K562 (cell line): Measurements from ENCODE around the gene PLXNB3. TPM values are rescaled to one million over a fixed set of nuclear protein-coding genes. Genes with fewer than 3 reads are reported as not detected.

ENCODE experiments used
- ATAC-seq: fragments of 200-7000 bp; cut with Tn5 transposase; 3 replicates; pipeline ENCODE4 v1.9.1; 2020; ENCODE audit warnings: moderate library complexity
- BruUV-seq: library from RNA; stranded (reverse); fragments of 400-500 nt; replicated peaks from 2 replicates; lab custom pipeline; 2021; lab: Mats Ljungman, UMichigan
- CTCF ChIA-PET: fragments of 300-600 bp; formaldehyde crosslinking; extraction: SDS; loops from one replicate; lab custom pipeline; 2021; ENCODE audit warnings: low intra/inter-chr PET ratio; lab: Yijun Ruan, JAX
- POLR2A ChIA-PET: fragments of 300-600, 350-650 bp; sonication (Branson Sonifier 250); formaldehyde crosslinking; extraction: SDS; loops from one replicate; lab custom pipeline; 2021; ENCODE audit warnings: antibody characterized with exemption, inconsistent platforms; lab: Yijun Ruan, JAX
- DNase-seq, 4 experiments: peaks; one replicate each; pipeline versions ENCODE4 v3.0.0 to v3.0.0-alpha.2; 2011 to 2018; ENCODE audit warnings: low spot score in 3 of 4, mixed read lengths in 3 of 4; ENCODE audit errors: extremely low read depth in 1 of 4
- FAIRE-seq: peaks from 2 replicates; lab custom pipeline; 2011; peaks lifted over from hg19 to GRCh38; lab: Jason Lieb, UNC
- H2AFZ ChIP-seq: 2 replicates; pipeline ENCODE4 v1.6.0; 2011; ENCODE audit warnings: low read depth, low read length, control low read depth, inconsistent platforms
- H3K27ac ChIP-seq: fragments of 200-600 bp; 3 replicates; pipeline ENCODE4 v1.8.0; 2011; ENCODE audit warnings: low read depth, mild to moderate bottlenecking, control low read depth, inconsistent platforms, low read length, moderate library complexity, mixed read lengths; ENCODE audit errors: extremely low read depth
- H3K27me3 ChIP-seq, 2 experiments: fragments of 300-600 bp in 1 of 2; 2 replicates in 1 of 2; 3 replicates in 1 of 2; pipeline versions ENCODE4 v1.6.0 to v1.8.0; 2011; ENCODE audit warnings: inconsistent platforms in 2 of 2, low read length in 2 of 2, mild to moderate bottlenecking in 1 of 2, mixed read lengths in 1 of 2, moderate library complexity in 1 of 2; ENCODE audit not compliant: control insufficient read depth in 2 of 2, insufficient read depth in 2 of 2
- H3K36me3 ChIP-seq: fragments of 300-600 bp; 3 replicates; pipeline ENCODE4 v1.8.0; 2011; ENCODE audit warnings: mild to moderate bottlenecking, low read length, inconsistent platforms; ENCODE audit not compliant: control insufficient read depth, insufficient read depth
- H3K4me1 ChIP-seq, 2 experiments: fragments of 200-600 bp in 1 of 2; replicated peaks in 1 of 2; 2 replicates in 1 of 2; 3 replicates in 1 of 2; pipeline versions ENCODE4 v1.5.1 to v1.8.0; 2011; ENCODE audit warnings: inconsistent platforms in 2 of 2, low read length in 2 of 2, mild to moderate bottlenecking in 1 of 2, mixed read lengths in 1 of 2, moderate library complexity in 1 of 2; ENCODE audit not compliant: control insufficient read depth in 2 of 2, insufficient read depth in 2 of 2
- H3K4me2 ChIP-seq: 2 replicates; pipeline ENCODE4 v1.6.1; 2011; ENCODE audit warnings: low read length, control low read depth, inconsistent platforms, mixed read lengths; ENCODE audit not compliant: insufficient read depth
- H3K4me3 ChIP-seq: fragments of 200-600 bp; sonication (generic), shearing (Covaris generic); 2 replicates; pipeline ENCODE4 v1.5.1; 2016; ENCODE audit warnings: control low read depth, inconsistent platforms
- H3K79me2 ChIP-seq: fragments of 200-600 bp; 3 replicates; pipeline ENCODE4 v1.8.0; 2011; ENCODE audit warnings: low read length, inconsistent platforms; ENCODE audit not compliant: control insufficient read depth, insufficient read depth
- H3K9ac ChIP-seq, 2 experiments: 2 replicates each; pipeline versions ENCODE4 v1.6.0 to v1.6.1; 2011; ENCODE audit warnings: low read depth in 2 of 2, low read length in 2 of 2, control low read depth in 1 of 2, inconsistent platforms in 1 of 2, mild to moderate bottlenecking in 1 of 2, mixed read lengths in 1 of 2; ENCODE audit not compliant: insufficient read depth in 1 of 2
- H3K9me1 ChIP-seq: one replicate; pipeline ENCODE4 v1.6.0; 2011; ENCODE audit warnings: inconsistent platforms, mild to moderate bottlenecking, low read length, moderate library complexity; ENCODE audit not compliant: control insufficient read depth, insufficient read depth
- H3K9me3 ChIP-seq: replicated peaks from 2 replicates; pipeline ENCODE4 v1.5.1; 2011; ENCODE audit warnings: low read depth, low read length, inconsistent platforms; ENCODE audit not compliant: control insufficient read depth, insufficient read depth
- H4K20me1 ChIP-seq: replicated peaks from 2 replicates; pipeline ENCODE4 v1.6.1; 2011; ENCODE audit warnings: low read length, inconsistent platforms, mixed read lengths; ENCODE audit not compliant: control insufficient read depth, insufficient read depth
- CHD7 ChIP-seq: fragments of 200-600 bp; sonication (generic); IDR thresholded peaks from one replicate; pipeline ENCODE4 v1.6.1; 2012; ENCODE audit warnings: mild to moderate bottlenecking, low read depth, low read length, inconsistent platforms
- PTTG1 ChIP-seq: fragments of 450-650 bp; IDR thresholded peaks from 2 replicates; pipeline ENCODE4 v1.6.1; 2016; ENCODE audit warnings: low read depth, mild to moderate bottlenecking, missing genetic modification characterization, missing compliant biosample characterization
- ZNF280A ChIP-seq: fragments of 450-650 bp; IDR thresholded peaks from 2 replicates; pipeline ENCODE4 v1.6.1; 2018; ENCODE audit warnings: mild to moderate bottlenecking, low read depth; ENCODE audit not compliant: partially characterized antibody
- ZNF444 ChIP-seq: fragments of 250-450 bp; sonication (Bioruptor Pico); IDR thresholded peaks from 2 replicates; pipeline ENCODE4 v1.4.0; 2020; ENCODE audit warnings: mild to moderate bottlenecking, moderate library complexity
- ZNF740 ChIP-seq, 3 experiments: fragments of 200-800 bp in 1 of 3; sonication (Bioruptor generic) in 1 of 3; sonication (generic) in 1 of 3; formaldehyde crosslinking in 1 of 3; IDR thresholded peaks; 2 replicates each; pipeline versions ENCODE4 v1.6.1 to v1.8.0; 2016 to 2022; ENCODE audit warnings: mild to moderate bottlenecking in 2 of 3, missing compliant biosample characterization in 2 of 3, missing genetic modification characterization in 2 of 3, missing genetic modification reagents in 1 of 3
- WGBS: fragments of 100-300 bp; shearing (Covaris generic); methylation state at CpG from one replicate; pipeline ENCODE4 v1.1.6; 2016; ENCODE audit warnings: low coverage, mixed read lengths; ENCODE audit not compliant: insufficient coverage; ENCODE audit errors: missing lambda C conversion rate; 5-methylcytosine and 5-hydroxymethylcytosine counted together
- in situ Hi-C: fragments of 300-500 bp; cut with MboI; formaldehyde crosslinking; loops from 4 replicates; pipeline ENCODE4 v1.15.0; 2018; ENCODE audit warnings: inconsistent platforms, mixed read lengths
- intact Hi-C: fragments of 100-400 bp; cut with micrococcal nuclease; formaldehyde crosslinking; loops from 2 replicates; pipeline ENCODE4 v1.14.2; 2022
- polyA plus RNA-seq, 8 experiments: library from polyadenylated mRNA; depleted of rRNA in 4 of 8; stranded (reverse) in 5 of 8; unstranded in 3 of 8; fragments of >200 nt; fragmentation: Nextera tagmentation in 2 of 8; fragmentation: Illumina TruSeq in 1 of 8; extraction: Ambion mirVana in 2 of 8; extraction: Trizol in 1 of 8; gene quantifications; 2 replicates each; pipeline versions ENCODE4 v1.2.1 to v1.2.3, GENCODE V29; 2011 to 2014; ENCODE audit warnings: inconsistent platforms in 1 of 8, missing spikeins in 1 of 8
- total RNA-seq, 7 experiments: library from RNA; depleted of rRNA in 6 of 7; stranded (reverse); fragments of >200 nt in 6 of 7; fragmentation: Illumina TruSeq in 2 of 7; extraction: Trizol in 2 of 7; gene quantifications; 2 replicates each; pipeline versions ENCODE4 v1.2.1 to v1.2.3, GENCODE V29; 2011 to 2021; ENCODE audit warnings: low replicate concordance in 1 of 7

The PLXNB3 gene
- total and polyA plus RNA-seq, 9 of the 15 experiments (the other 6 are each of a cell fraction or from before 2014, with no cell fraction given), result 0.22 to 2.0 (median 1.4) TPM; not detected in 2

GRCh38 chrX:153819384-153820040 is 55.5 kb downstream of the PLXNB3 start:
- ChIA-PET CTCF (no interaction called here), POLR2A (interaction anchor here (1.0 kb wide), 1 partner anchor 106 kb away, joined by 3 read pairs; the partner anchor contains the start of gene ARHGAP4)
- FAIRE-seq (no peak), ATAC-seq (0 out of 3 replicates have a peak, but pooled peaks have one; percentile 5), DNase-seq (no peak)
- no peak for TF ChIP-seq ZNF444 (CRISPR knock-in tag)
- no peak for TF ChIP-seq PTTG1 (tag)
- no peak for TF ChIP-seq CHD7
- no peak for TF ChIP-seq ZNF280A
- TF ChIP-seq ZNF740 (CRISPR knock-in tag; IDR thresholded peaks at IDR 0.05), result 0 out of 2 replicates have a peak, but pooled peaks have one; percentile 33
- no peak for TF ChIP-seq ZNF740 (tag; IDR thresholded peaks at IDR 0.05)
- H3K4me2 ChIP-seq, result peak overlapping the region; percentile 73
- H3K9me1 ChIP-seq, result no peaks in the 10 kb centered on the region
- in situ Hi-C loops, result loop anchor here (5.0 kb wide), 1 partner anchor 322 kb away; no protein-coding TSS in a partner anchor
- intact Hi-C loops, result no loop called here
- H3K36me3 ChIP-seq, result no peaks in the 10 kb centered on the region
- H3K4me1 ChIP-seq, result peaks cover 5 to 18% of the 10 kb centered on the region in 2 experiments; a peak in 4 of 5 replicates
- H4K20me1 ChIP-seq, result no peaks in the 10 kb centered on the region; the same call in 1 of the 2 replicates
- BruUV-seq, result no TSS peak
- H3K4me3 ChIP-seq, result peak overlapping the region; percentile 40
- no peak overlapping the region for H3K27ac ChIP-seq
- peak overlapping the region; percentile 41 to 90; a peak in 3 of 4 replicates for H3K9ac ChIP-seq
- H3K9me3 ChIP-seq, result no peaks in the 10 kb centered on the region
- H2AFZ ChIP-seq, result peak overlapping the region; percentile 90
- peaks cover 3 to 17% of the 10 kb centered on the region in 2 experiments; a peak in 3 of 5 replicates for H3K27me3 ChIP-seq
- WGBS, result 28% methylated on average over 19 of the region's 23 CpGs
- no peaks in the 10 kb centered on the region for H3K79me2 ChIP-seq
